Endothelial cell of umbilical vein (primary cell): ENCODE results near the gene CLBA1. TPM values are rescaled to one million over a fixed set of nuclear protein-coding genes. Genes with fewer than 3 reads are reported as not detected.
"Not testable (repeated sequence)": the region's sequence is repeated elsewhere in the genome, so short reads cannot be mapped to it uniquely, and the experiment has no call there.

Experiments
- BruUV-seq: library from RNA; stranded (reverse); fragments of 400-500 nt; replicated peaks from 2 replicates; lab custom pipeline; 2021; lab: Mats Ljungman, UMichigan
- CTCF ChIA-PET: fragments of 300-600, 350-600 bp; sonication (Branson Sonifier 250); formaldehyde crosslinking; loops from one replicate; lab custom pipeline; 2021; ENCODE audit warnings: antibody characterized with exemption, inconsistent platforms; lab: Charles Lee
- POLR2A ChIA-PET: fragments of 300-600, 350-600 bp; sonication (Branson Sonifier 250); formaldehyde crosslinking; loops from one replicate; lab custom pipeline; 2021; ENCODE audit warnings: antibody characterized with exemption, inconsistent platforms; lab: Charles Lee
- DNase-seq: peaks from one replicate; pipeline ENCODE4 v3.0.0-alpha.2; 2011; ENCODE audit warnings: low read depth, low spot score
- FAIRE-seq: peaks from 2 replicates; lab custom pipeline; 2011; peaks lifted over from hg19 to GRCh38; lab: Jason Lieb, UNC
- H2AFZ ChIP-seq: 2 replicates; pipeline ENCODE4 v1.6.0; 2012; ENCODE audit warnings: low read depth, low read length, control low read depth, inconsistent platforms
- H3K27ac ChIP-seq: 2 replicates; pipeline ENCODE4 v1.5.1; 2011; ENCODE audit warnings: low read depth, mild to moderate bottlenecking, control low read depth, low read length, moderate library complexity; ENCODE audit not compliant: insufficient read depth
- H3K27me3 ChIP-seq, 2 experiments: 2 replicates each; pipeline versions ENCODE4 v1.6.0 to v1.6.1; 2011; ENCODE audit warnings: low read length in 2 of 2, mixed read lengths in 1 of 2; ENCODE audit not compliant: control insufficient read depth in 2 of 2, insufficient read depth in 2 of 2
- H3K36me3 ChIP-seq, 2 experiments: 2 replicates in 1 of 2; 3 replicates in 1 of 2; pipeline ENCODE4 v1.5.1; 2011; ENCODE audit warnings: low read length in 2 of 2, mild to moderate bottlenecking in 1 of 2, moderate library complexity in 1 of 2; ENCODE audit not compliant: control insufficient read depth in 2 of 2, insufficient read depth in 2 of 2; ENCODE audit errors: extremely low read depth in 1 of 2
- H3K4me1 ChIP-seq: 3 replicates; pipeline ENCODE4 v1.5.1; 2011; ENCODE audit warnings: mild to moderate bottlenecking, low read length; ENCODE audit not compliant: control insufficient read depth, insufficient read depth; ENCODE audit errors: extremely low read depth
- H3K4me2 ChIP-seq: 2 replicates; pipeline ENCODE4 v1.6.1; 2011; ENCODE audit warnings: low read length, control low read depth, mixed read lengths; ENCODE audit not compliant: insufficient read depth
- H3K4me3 ChIP-seq, 3 experiments: fragments of 200-600 bp in 1 of 3; sonication (generic), shearing (Covaris generic) in 1 of 3; replicated peaks in 1 of 3; 2 replicates each; pipeline ENCODE4 v1.5.1; 2011 to 2016; ENCODE audit warnings: control low read depth in 3 of 3, low read length in 3 of 3, mild to moderate bottlenecking in 2 of 3, inconsistent platforms in 1 of 3, low read depth in 1 of 3, moderate library complexity in 1 of 3; ENCODE audit not compliant: insufficient read depth in 1 of 3
- H3K79me2 ChIP-seq: 2 replicates; pipeline ENCODE4 v1.6.0; 2012; ENCODE audit warnings: low read length, inconsistent platforms; ENCODE audit not compliant: control insufficient read depth, insufficient read depth
- H3K9ac ChIP-seq: replicated peaks from 2 replicates; pipeline ENCODE3; 2011; ENCODE audit warnings: low read length, control low read depth; ENCODE audit not compliant: insufficient read depth; ENCODE audit errors: extremely low read depth
- H3K9me1 ChIP-seq: replicated peaks from 3 replicates; pipeline ENCODE4 v1.6.0; 2011; ENCODE audit warnings: mild to moderate bottlenecking, low read length; ENCODE audit not compliant: control insufficient read depth, insufficient read depth; ENCODE audit errors: extremely low read depth
- H3K9me3 ChIP-seq: replicated peaks from 2 replicates; pipeline ENCODE4 v1.5.1; 2012; ENCODE audit warnings: low read length, inconsistent platforms; ENCODE audit not compliant: control insufficient read depth, insufficient read depth
- H4K20me1 ChIP-seq: replicated peaks from 2 replicates; pipeline ENCODE3; 2011; ENCODE audit warnings: mild to moderate bottlenecking, low read length; ENCODE audit not compliant: control insufficient read depth, insufficient read depth; ENCODE audit errors: extremely low read depth
- CTCF ChIP-seq, 2 donors: IDR thresholded peaks; 1 replicate in 1 of 2; 2 replicates in 1 of 2; pipeline ENCODE4 v1.5.1; 2011; ENCODE audit warnings: low read length in 2 of 2, mild to moderate bottlenecking in 2 of 2, moderate library complexity in 2 of 2, control low read depth in 1 of 2, inconsistent platforms in 1 of 2, low read depth in 1 of 2; ENCODE audit not compliant: insufficient read depth in 1 of 2; ENCODE audit errors: extremely low read depth in 1 of 2
- EZH2 ChIP-seq: IDR thresholded peaks from 2 replicates; pipeline ENCODE4 v1.6.1; 2012; ENCODE audit warnings: borderline replicate concordance, low read depth, mild to moderate bottlenecking, moderate library complexity, low read length, inconsistent platforms; ENCODE audit not compliant: severe bottlenecking
- JUN ChIP-seq: IDR thresholded peaks from 2 replicates; pipeline ENCODE4 v1.6.1; 2011; ENCODE audit warnings: borderline replicate concordance, low read depth; ENCODE audit not compliant: insufficient read length, insufficient read depth
- MYC ChIP-seq: IDR thresholded peaks from one replicate; pipeline ENCODE4 v1.6.1; 2011; ENCODE audit warnings: mild to moderate bottlenecking, low read depth, low read length
- dilution Hi-C: fragments of 300-500 bp; cut with MboI; formaldehyde crosslinking; loops from one replicate; pipeline ENCODE4 v1.15.0; 2019; ENCODE audit warnings: low sequenced_read_pairs; ENCODE audit not compliant: extremely low pct_ligation_motif_present
- intact Hi-C: fragments of 100-400 bp; cut with micrococcal nuclease; formaldehyde crosslinking; loops from one replicate; pipeline ENCODE4 v1.10.0; 2022
- polyA plus RNA-seq, 4 experiments: library from polyadenylated mRNA; depleted of rRNA in 3 of 4; stranded (reverse) in 3 of 4; unstranded in 1 of 4; fragments of >200 nt; gene quantifications; 2 replicates each; pipeline versions ENCODE4 v1.2.1 to v1.2.3, GENCODE V29; 2011 to 2012; ENCODE audit warnings: missing spikeins in 1 of 4
- total RNA-seq: library from RNA; stranded (reverse); gene quantifications from 2 replicates; pipeline ENCODE4 v1.2.3, GENCODE V29; 2021

CLBA1 gene
- total and polyA plus RNA-seq, 2 donors (not counting 3 experiments of a cell fraction or from before 2014, with no cell fraction given), result 5.2 to 5.3 TPM

GRCh38 chr14:104942586-104942985, 43.0 kb upstream of the CLBA1 start:
- H3K27me3 ChIP-seq, result no peaks in the 10 kb centered on the region
- no peaks in the 10 kb centered on the region for H3K9me1 ChIP-seq
- H3K79me2 ChIP-seq, result no peaks in the 10 kb centered on the region
- no peaks in the 10 kb centered on the region for H4K20me1 ChIP-seq
- no peak for FAIRE-seq
- POLR2A ChIA-PET, result no interaction called here
- no peak overlapping the region for H2AFZ ChIP-seq
- H3K9me3 ChIP-seq, result no peaks in the 10 kb centered on the region
- no peak overlapping the region for H3K4me2 ChIP-seq
- TF ChIP-seq EZH2 (no peak), JUN (no peak), MYC (no peak), CTCF (IDR thresholded peaks at IDR 0.05; ENCODE audit: extremely low read depth in 1 of 2, insufficient read depth in 1 of 2, low read depth in 1 of 2, low read length in 2 of 2) (no peak)
- H3K9ac ChIP-seq, result no peak overlapping the region
- H3K4me3 ChIP-seq, result no peak overlapping the region
- intact Hi-C loops (no loop called here), dilution Hi-C loops (no loop called here)
- no peak for DNase-seq
- no peak overlapping the region for H3K27ac ChIP-seq
- CTCF ChIA-PET, result interaction anchor here (1.4 kb wide), 1 partner anchor 9 kb away, joined by 3 read pairs; no protein-coding TSS in a partner anchor
- BruUV-seq, result no TSS peak
- no peaks in the 10 kb centered on the region for H3K4me1 ChIP-seq
- H3K36me3 ChIP-seq, result peaks cover 0 to 3% of the 10 kb centered on the region in 2 experiments

- H3K4me3 ChIP-seq, H3K27me3 ChIP-seq, H3K9me1 ChIP-seq, dilution Hi-C loops, H3K36me3 ChIP-seq, H3K27ac ChIP-seq, H3K79me2 ChIP-seq, H3K4me2 ChIP-seq, H3K9ac ChIP-seq, FAIRE-seq, H3K9me3 ChIP-seq, H3K4me1 ChIP-seq, intact Hi-C loops, H4K20me1 ChIP-seq, BruUV-seq, H2AFZ ChIP-seq, POLR2A ChIA-PET, DNase-seq: not testable (repeated sequence)
- CTCF ChIA-PET, result interaction anchor here (1.4 kb wide), 1 partner anchor 10 kb away, joined by 3 read pairs; no protein-coding TSS in a partner anchor
These were observed 42.2 kb upstream of the CLBA1 start for GRCh38 chr14:104943216-104944015.

- H3K4me2 ChIP-seq, H3K9me1 ChIP-seq, H3K4me3 ChIP-seq, POLR2A ChIA-PET, dilution Hi-C loops, H2AFZ ChIP-seq, H3K4me1 ChIP-seq, H3K27ac ChIP-seq, DNase-seq, H3K79me2 ChIP-seq, FAIRE-seq, intact Hi-C loops, H3K36me3 ChIP-seq, BruUV-seq, H3K9me3 ChIP-seq, H3K27me3 ChIP-seq, H3K9ac ChIP-seq, H4K20me1 ChIP-seq: not testable (repeated sequence)
- CTCF ChIA-PET, result interaction anchor here (1.4 kb wide), 1 partner anchor 102 kb away, joined by 4 read pairs; no protein-coding TSS in a partner anchor
These were observed 41.6 kb upstream of the CLBA1 start for GRCh38 chr14:104944016-104944308.
